CD1c-positive myeloid dendritic cell (primary cell): Measurements from ENCODE around the gene OTOGL.

Source experiments
- DNase-seq: peaks from one replicate; pipeline ENCODE4 v3.0.0-alpha.2; 2016; ENCODE audit errors: extremely low spot score

The OTOGL gene

DNA sequence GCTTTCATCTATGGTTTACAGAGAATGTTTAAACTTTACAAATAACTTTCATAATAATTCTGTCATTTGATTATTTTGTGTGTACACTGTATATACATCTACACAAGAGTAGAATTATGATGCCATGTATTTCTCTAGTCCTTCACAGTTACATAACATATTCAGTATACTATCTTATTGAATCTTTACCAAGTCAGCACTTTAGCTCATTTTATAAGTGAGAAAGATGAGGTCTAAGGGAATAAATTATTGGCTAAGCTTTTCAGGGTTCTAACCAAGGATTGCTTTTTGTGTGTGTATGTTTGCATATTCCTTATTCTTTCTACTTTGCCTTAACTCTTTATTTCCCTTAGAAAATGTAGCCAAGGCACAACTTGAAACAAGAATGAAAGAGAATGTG is 260.4 kb downstream of the OTOGL start:
- no peak for DNase-seq

DNA sequence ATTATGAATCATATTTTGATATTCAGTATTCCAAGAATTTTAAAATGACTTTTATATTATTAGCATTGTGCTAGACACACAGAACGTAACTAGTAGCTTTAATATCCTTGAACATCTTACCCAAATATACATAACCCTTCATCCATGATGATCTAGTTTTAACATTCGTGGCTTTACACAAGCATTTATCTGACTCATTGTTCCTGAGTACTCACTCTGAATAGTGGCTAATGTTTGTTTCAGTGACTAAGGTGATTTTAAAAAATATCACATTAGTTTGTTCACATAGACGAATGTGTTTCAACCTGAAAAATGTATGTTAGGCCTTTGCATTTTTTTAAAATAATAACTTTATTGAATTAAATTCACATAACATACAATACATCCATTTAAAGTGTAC is 264.7 kb downstream of the OTOGL start:
- no peak for DNase-seq

- no peak for DNase-seq
These were observed 274.3 kb downstream of the OTOGL start for GRCh38 chr12:80373666-80374065.

- no peak for DNase-seq
These were observed 275.3 kb downstream of the OTOGL start for GRCh38 chr12:80374615-80375014.

DNA sequence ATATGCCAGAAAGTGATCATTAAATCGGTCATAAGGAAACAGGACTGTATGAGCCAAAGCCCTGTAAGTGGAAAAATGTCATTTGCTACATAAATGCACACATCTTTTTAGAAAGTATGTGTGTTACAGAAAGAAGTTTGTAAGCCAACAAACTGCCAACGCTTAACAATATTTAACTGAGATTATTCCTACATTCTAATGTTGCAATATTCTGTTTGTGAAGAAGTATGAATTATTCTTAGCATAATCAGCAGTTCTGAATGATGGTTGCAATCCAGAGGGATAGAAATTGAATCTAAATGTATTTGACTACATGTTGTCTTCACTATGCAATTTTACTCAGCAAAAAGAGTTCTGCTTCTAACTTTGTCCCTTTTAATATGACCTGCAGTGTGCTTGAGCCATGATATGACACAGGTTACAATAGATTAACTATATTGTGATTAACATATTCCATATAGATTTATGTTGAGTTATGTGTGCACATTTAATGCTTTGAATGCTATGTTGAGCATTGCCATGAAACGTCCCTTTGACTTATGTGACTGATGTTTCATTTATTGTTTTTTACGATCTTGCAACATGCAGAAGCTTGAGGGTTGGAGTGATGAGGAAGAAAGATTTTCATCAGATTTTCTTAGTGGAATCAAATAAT is 277.9 kb downstream of the OTOGL start:
- no peak for DNase-seq

GRCh38 chr12:80381121-80381520 is 281.8 kb downstream of the OTOGL start:
- no peak for DNase-seq

GRCh38 chr12:80382254-80382653 is 282.9 kb downstream of the OTOGL start:
- no peak for DNase-seq

DNA sequence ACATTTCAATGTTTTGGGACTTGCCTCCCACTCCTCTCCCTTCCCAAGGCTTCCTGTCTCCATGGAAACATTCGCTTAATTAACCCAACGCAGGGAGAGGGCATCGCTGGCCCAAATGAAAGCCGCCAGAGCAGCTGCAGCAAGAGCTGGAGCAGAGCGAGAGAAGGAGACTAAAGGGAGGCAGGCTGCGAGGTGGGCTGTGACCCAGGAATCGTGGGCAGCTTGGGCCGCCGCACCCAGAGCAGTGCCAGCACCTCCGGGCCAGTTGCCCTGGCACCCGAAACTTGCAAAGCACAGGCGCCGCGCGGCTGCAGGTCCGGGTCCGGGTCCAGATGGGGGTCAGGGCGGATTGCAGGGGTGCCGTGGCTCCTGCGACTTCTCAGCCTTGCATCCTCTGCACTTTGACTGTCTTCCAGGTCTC is 301.2 kb downstream of the OTOGL start:
- DNase-seq = no peak

- DNase-seq = no peak
These were observed 301.9 kb downstream of the OTOGL start for GRCh38 chr12:80401191-80401590.

DNA sequence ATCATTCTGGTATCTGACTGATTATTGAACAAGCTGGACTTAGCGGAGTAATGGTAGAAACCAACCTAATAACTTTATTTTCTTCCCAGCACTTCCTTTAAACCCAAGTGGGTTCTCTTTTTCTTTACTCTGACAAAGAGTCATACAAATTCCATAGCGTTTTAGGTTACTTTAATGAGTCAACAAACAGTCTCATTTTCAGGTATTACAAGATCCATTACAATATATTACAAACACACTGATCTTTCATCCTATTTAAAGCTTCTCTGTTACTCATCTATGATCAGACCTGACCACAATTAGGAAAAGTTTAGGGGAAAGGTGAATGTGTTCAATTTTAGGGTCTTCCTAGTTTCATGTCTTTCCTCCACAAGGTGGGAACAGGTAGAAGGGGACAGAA is 305.3 kb downstream of the OTOGL start:
- no peak for DNase-seq

GRCh38 chr12:80406253-80406652 is 306.9 kb downstream of the OTOGL start:
- no peak for DNase-seq

- no peak for DNase-seq
These were observed 312.4 kb downstream of the OTOGL start for GRCh38 chr12:80411787-80412186.

GRCh38 chr12:80412343-80412953 is 313.1 kb downstream of the OTOGL start:
- DNase-seq = peak; percentile 54

- DNase-seq = no peak
These were observed 314.1 kb downstream of the OTOGL start for GRCh38 chr12:80413462-80413861.

GRCh38 chr12:80415466-80415865 is 316.1 kb downstream of the OTOGL start:
- no peak for DNase-seq

- no peak for DNase-seq
These were observed 320.3 kb downstream of the OTOGL start for GRCh38 chr12:80419644-80420043.

GRCh38 chr12:80420075-80420474 is 320.7 kb downstream of the OTOGL start:
- no peak for DNase-seq

DNA sequence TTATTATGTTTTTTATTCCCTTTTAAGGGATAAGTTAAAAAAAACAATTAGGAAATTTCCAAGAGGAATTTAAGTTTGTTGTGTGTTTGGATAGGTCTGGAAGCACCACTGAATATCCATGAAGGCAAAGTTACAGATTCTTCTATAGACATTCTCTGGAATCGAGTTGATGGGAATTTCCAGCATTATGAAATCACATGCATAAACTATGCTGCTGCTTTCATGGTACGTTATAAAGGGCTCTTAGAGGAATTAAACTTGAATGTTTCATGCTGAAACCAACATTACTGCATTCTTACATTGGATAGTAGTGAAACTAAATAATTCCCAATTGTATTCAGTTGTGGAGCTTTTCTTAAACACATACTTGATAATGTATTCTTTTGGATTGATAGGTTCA is 323.2 kb downstream of the OTOGL start:
- no peak for DNase-seq
